ENCODE data around the gene ISG20.

The ISG20 gene

DNA sequence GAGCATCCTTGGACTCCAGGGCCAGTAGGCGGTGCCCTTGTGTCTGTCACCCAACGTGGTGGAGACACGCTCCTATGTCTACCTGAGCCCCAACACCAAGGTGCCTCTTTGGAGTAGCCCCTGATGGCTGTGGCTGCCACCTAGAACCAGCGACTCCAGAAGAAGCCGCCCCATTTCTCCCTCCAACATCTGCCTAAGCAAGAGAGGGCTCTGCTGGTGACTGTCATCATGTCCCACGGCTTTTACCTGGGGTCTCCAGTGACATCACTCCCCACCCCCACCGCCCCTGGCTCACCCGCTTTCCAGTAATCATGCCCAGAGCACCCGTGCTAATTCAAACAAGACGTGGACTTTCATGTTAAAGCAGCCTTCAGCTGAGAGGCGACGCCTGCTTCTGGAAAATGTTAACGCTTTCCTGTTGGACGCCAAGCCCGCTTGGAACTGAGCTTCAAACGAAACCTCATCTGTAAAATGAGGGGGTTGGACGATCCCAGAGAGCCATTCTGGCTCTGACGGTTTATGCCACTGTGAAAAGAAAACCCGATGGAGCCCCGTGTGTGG is 57.0 kb downstream of the ISG20 start:
- DNase-seq = no peak

DNA sequence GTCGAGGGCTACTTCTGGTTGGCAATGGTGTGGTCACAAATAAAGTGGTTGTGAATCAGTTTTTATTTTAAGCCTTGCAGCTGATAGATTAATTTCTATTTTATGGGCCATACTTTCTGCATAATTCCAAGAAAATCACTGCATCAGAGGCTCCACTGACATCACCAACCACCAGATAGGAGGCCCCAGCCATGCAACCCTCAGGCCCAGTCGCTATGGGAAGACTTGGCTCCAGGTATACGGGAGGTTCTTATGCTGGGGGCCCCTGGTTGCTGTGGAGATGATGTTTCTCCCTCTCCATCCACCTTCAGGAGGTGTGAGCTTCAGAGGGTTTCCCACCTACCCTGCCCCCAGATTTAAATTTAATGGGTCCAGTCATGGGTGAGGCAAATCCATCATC is 57.4 kb downstream of the ISG20 start:
- DNase-seq = no peak

DNA sequence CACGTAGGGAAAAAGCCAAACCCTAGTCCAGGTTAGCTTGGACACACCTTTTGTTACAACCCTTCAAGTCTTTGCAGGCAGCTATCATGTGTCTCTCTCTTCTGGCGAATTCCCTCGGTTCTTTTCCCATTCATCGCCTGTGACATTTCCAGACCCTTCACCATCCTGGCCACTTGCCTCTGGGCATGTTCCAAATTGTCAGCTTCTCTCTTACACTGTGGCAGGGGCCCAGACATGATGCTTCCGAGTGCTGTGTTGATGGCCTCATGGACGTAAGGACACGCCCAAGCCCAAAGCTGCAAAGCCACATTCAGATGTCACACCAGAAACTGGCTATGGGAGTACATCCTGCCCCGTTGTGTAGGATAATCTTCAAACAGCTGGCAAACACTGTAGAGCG is 58.5 kb downstream of the ISG20 start:
- no peak for DNase-seq

DNA sequence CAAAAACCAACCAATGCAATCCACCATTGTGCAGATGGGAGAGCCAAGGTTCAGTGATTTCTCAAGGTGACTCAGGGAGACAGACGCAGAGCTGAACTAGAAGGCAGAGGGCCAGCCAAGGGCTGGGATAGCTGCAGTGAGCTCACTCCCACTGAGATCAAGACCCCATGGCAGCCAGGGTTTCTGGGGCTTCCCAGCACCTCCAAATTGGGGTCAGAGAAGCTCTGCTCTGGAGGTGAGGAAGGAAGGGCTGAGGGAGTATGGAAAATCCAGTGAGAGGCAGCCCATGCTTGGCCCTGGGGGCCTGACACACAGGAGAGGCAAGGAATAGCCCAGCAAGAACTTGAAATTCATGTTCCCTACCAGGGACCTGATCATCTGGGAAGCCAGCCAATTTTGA is 61.0 kb downstream of the ISG20 start:
- no peak for DNase-seq

DNA sequence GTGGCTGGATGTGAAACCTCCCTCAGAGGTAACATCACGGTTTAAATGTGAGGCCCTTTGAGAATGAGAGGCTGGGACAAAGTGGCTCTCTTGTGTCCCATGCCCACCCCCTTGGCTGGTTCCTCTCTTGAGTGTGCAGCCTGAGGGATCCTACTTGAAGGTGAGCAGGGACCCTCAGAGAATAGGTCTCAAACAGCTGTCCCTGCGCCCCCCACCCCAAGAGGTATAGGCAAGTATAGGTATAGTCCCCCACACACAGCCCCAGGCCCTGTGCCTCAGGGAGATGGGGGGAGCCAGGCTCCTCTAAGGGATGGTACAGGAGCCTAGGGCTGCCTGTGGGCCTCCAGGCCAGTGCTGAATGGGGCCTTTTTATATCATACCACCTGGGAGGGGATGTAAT is 61.9 kb downstream of the ISG20 start:
- DNase-seq = no peak

DNA sequence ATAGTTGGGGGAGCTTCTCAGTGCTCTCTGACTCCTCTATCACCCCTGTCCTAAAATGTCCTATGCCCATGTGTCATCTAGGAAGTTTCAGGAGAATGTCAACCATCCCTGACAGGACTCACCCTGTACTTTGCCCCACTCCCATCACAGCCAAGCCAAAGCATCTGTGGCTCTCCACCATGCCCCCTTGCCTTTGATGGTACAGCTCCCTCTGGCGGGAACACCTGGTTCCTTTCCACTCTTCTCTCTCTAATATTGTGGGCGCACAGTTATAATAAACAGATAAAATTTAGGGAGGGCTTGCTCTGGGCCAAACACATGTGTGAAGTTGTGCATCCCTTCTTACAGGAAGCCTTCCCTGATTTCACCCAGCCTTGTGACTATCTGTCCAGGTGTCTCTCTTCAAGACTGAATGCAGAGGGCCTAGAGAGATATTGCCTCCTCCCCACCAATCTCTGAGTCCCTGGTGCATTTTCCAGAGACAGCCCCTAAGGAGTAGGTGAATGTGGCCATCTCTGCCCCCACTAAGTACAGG is 62.8 kb downstream of the ISG20 start:
- no peak for DNase-seq

DNA sequence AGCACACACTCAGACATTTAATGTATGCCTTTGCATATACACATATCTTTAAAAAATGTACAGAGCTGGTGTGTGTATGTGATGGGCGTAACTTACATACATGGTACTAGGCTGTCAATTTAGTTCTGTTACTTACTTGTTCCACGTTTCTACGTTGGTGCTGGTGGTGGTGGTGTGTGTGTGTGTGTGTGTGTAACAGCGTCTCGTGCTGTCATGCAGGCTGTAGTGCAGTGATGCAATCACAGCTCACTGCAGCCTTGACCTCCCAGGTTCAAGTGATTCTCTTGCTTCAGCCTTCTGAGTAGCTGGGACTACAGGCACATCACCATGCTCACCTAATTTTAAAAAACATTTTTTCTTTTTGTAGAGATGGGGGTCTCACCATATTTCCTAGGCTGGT is 64.2 kb downstream of the ISG20 start:
- no peak for DNase-seq

DNA sequence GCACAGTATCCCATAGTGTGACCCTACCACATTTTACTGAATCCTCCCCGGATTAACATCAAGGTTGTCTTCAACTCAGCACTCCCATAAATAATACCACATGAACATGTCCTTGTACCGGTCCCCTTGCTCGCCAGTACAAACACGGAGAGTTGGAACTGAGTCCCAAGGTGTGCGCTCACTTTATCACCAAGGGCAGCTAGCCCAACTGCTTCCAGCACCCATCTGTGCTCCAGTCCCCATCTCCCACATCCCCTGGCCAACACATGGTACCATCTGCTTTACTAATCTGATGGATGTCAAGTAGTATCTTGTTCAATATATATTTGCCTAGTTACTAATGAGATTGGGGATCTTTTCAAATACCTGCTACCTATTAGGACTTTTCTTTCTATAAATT is 64.7 kb downstream of the ISG20 start:
- DNase-seq = no peak

DNA sequence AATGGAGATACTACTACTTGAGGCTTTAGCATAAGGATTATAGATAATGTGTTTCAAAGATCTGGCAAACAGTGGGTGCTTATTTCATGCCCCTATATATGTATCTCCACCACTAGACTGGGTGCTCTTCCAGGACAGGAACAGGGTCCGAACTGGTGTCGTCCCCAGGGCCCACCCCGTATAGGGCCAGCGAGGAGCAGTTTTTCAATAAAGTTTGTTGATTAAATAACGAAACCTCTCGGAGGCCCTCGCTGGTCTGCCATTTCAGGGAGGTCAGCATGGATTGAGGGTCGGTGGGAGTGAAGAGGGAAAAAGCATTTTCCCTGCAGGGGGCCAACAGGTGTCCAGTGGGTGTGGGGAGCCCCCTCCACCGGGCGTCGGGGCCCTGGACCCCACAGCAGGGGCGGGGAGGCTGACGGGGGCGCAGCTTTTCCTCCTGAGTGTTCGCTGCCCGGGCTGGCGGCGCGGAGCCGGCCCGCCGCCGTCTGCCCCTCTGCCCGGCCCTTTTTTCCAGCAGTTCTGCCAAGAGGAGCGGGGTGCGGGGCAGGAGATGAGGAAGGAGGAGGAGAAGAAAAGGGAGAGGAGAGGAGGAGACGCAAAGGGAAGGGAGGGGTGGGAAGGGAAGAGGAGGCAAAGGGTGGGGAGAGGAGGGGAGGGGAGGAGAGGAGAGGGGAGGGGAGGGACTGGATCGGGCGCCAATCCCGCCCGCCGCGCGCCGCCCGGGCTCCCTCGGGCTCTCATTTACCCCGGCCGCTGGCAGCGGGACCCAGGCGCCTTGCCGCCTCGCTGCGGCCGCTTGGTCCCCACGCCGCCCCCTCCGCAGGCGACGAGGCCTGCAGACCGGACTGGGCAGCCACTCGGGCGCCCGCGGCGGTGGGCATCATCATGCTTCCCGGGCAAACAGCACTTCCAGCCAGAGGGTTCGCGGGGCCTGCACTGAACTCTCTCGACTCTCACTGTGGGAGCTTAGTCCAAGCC is 66.3 kb downstream of the ISG20 start:
- DNase-seq = no peak

DNA sequence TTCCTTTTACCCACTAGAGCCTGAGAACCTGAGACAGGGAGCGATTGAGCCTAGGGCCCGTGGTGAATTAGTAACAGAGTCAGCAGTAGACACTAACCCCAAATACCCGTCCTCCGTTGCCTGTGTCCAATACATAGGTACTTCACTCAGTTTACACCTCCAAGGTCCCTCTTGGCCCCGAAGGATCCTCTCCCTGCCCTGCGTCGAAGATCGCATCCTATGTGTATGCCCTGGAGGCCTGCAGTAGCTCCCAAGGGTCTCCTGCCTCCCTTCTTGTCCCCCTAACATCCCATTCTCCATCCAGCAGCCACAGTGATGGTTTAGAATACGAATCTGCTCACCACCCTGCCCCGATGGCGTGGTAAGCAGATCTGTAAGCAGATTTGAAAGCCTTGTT is 67.0 kb downstream of the ISG20 start:
- no peak for DNase-seq
